HuH-7 (cell line): ENCODE results near the gene FER.
"Not testable (repeated sequence)": the region's sequence is repeated elsewhere in the genome, so short reads cannot be mapped to it uniquely, and the experiment has no call there.

Experiments used
- DNase-seq: peaks from one replicate; pipeline ENCODE4 v3.0.0; 2011; ENCODE audit warnings: low spot score

Gene FER

GRCh38 chr5:108747774-108748400, at the start of gene FER:
TSS of gene FER (plus strand) at chr5:108747897. CDS start at chr5:108798183, 50,286 bp downstream.
- peak; percentile 13 for DNase-seq

- DNase-seq: not testable (repeated sequence)
Observed at GRCh38 chr5:108700388-108700787, 47.3 kb upstream of the FER start.

GRCh38 chr5:108700930-108701329, 46.8 kb upstream of the FER start:
- no peak for DNase-seq

- no peak for DNase-seq
Observed at GRCh38 chr5:108702546-108702945, 45.2 kb upstream of the FER start.

GRCh38 chr5:108703313-108703712, 44.4 kb upstream of the FER start:
- DNase-seq: no peak

GRCh38 chr5:108707141-108707540, 40.6 kb upstream of the FER start:
- no peak for DNase-seq

- DNase-seq: no peak
Observed at GRCh38 chr5:108711898-108712297, 35.8 kb upstream of the FER start.

GRCh38 chr5:108715408-108715807, 32.3 kb upstream of the FER start:
- DNase-seq: no peak

- DNase-seq: no peak
Observed at GRCh38 chr5:108720391-108720790, 27.3 kb upstream of the FER start.

GRCh38 chr5:108726446-108727235, 21.1 kb upstream of the FER start:
- DNase-seq: no peak

- no peak for DNase-seq
Observed at GRCh38 chr5:108727236-108727650, 20.5 kb upstream of the FER start.

- peak; percentile 79 for DNase-seq
Observed at GRCh38 chr5:108727651-108728565, 19.8 kb upstream of the FER start.

- no peak for DNase-seq
Observed at GRCh38 chr5:108728566-108729241, 19.0 kb upstream of the FER start.

GRCh38 chr5:108729242-108729615, 18.5 kb upstream of the FER start:
- no peak for DNase-seq

- no peak for DNase-seq
Observed at GRCh38 chr5:108730617-108731340, 16.9 kb upstream of the FER start.

GRCh38 chr5:108735790-108736189, 11.9 kb upstream of the FER start:
- DNase-seq: no peak

- DNase-seq: no peak
Observed at GRCh38 chr5:108736855-108737254, 10.8 kb upstream of the FER start.

GRCh38 chr5:108739376-108739775, 8.3 kb upstream of the FER start:
- no peak for DNase-seq

- DNase-seq: no peak
Observed at GRCh38 chr5:108739906-108740305, 7.8 kb upstream of the FER start.

- no peak for DNase-seq
Observed at GRCh38 chr5:108743319-108743718, 4.4 kb upstream of the FER start.

- no peak for DNase-seq
Observed at GRCh38 chr5:108743846-108744245, 3.9 kb upstream of the FER start.
